ENCODE results near the gene LCMT1.

The LCMT1 gene

DNA sequence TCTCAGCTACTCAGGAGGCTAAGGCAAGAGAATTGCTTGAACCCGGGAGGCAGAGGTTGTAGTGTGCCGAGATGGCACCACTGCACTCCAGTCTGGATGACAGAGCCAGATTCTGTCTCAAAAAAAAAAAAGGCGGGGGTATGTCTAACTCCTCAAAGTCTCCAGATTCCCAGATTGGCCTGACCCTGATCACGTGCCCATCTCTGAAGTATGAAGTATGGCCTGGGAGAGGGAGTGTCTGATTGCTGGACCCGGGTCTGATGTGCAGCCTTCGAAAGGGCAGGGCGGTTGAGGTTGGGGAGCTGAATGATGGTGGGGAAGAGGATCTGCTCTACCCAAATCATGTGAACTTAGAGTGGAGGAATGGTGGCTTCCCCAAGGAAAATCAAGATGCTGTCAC is 87.9 kb downstream of the LCMT1 start:
- DNase-seq (ENCODE audit: low read depth), result no peak

DNA sequence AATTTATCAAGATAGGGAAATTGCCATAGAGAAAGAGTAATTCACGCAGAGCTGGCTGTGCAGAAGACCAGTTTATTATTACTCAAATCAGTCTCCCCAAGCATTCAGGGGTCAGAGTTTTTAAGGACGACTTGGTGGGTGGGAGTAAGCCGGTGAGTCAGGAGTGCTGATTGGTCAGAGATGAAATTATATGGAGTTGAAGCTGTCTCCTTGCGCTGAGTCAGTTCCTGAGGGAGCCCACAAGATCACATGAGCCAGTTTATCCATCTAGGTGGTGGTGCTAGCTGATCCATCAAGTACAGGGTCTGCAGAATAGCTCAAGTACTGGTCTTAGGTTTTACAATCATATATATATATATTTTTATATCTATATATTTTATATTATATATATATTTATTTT is 99.2 kb downstream of the LCMT1 start:
- no peak for DNase-seq (ENCODE audit: low read depth)

DNA sequence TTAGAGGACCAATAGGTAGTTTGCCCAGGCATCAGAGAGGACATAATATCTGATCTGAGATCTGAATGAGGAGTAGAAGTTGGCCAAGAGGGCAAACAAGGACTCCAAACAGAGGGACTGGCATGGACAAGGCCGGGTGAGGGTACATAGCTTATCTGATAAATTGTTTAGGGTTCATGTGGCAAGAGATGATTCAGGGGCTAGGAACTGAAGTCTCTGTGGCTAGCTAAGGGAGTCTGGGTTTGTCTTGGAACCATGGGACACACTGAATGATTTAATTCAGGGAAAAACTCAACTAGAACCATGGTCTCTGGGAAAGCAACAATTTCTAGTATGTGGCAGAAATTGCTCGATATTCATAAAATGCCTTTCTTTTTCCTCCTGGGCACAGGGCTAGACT is 101.1 kb downstream of the LCMT1 start:
- DNase-seq (ENCODE audit: low read depth), result no peak

DNA sequence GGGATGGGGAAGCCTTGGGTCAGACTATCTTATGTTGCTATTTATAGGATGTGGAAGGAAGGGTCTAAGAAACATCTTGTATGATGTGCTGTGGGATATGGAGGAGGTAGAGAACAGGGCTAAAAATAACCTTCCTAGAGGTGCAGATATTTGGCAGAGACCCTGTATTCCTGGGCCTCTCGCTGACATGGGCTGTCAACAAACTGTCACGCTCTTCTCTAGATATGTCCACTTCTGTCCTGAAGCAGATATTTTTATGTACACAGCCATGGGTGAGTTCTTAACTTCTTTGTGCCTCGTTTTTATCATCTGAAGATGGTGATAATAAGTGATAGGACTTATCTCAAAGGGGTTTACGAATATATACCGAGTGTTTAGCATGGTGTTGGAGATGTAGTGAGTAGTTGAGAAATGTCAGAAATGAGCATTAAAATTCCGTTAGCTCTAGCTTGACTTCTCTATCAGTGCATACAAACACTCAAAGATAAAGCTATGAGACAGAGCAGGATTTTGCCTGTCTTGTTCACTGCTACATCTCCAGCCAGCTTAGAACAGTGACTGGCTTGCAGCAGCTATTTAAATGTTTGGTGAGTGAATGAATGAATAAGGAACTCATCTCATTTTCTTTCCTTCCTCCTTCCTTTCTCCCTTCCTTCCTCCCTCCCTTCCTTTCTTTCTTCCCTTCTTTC is 102.3 kb downstream of the LCMT1 start:
- DNase-seq (ENCODE audit: low read depth), result no peak

DNA sequence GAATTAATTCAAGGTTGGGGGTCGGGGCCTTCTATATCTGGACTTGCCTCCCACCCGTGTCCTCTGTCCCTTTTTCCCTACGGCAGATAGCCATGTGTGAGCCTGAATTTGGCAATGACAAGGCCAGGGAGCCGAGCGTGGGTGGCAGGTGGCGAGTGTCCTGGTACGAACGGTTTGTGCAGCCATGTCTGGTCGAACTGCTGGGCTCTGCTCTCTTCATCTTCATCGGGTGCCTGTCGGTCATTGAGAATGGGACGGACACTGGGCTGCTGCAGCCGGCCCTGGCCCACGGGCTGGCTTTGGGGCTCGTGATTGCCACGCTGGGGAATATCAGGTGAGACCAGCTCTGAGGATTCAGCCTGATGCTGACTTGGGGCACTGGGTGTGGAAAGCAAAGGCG is 105.6 kb downstream of the LCMT1 start:
- no peak for DNase-seq (ENCODE audit: low read depth)

DNA sequence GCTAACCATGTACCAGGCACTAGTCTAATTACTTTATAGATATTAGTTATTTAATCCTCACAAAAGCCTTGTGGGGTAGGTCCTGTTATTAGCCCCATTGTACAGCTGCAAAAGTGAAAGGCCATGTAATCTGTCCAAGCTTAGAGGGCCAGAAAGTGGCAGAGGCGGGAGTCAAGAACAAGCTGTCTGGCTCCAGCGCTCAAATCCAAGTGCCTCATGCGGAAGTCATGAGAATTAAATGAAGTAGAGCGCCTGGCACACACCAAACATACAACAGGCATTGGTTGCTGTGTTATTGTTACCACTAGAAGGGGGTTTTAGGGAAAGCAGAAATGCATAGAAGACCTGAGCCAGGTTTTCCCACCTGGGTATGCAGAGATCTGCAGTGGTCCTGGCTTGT is 106.4 kb downstream of the LCMT1 start:
- no peak for DNase-seq (ENCODE audit: low read depth)

DNA sequence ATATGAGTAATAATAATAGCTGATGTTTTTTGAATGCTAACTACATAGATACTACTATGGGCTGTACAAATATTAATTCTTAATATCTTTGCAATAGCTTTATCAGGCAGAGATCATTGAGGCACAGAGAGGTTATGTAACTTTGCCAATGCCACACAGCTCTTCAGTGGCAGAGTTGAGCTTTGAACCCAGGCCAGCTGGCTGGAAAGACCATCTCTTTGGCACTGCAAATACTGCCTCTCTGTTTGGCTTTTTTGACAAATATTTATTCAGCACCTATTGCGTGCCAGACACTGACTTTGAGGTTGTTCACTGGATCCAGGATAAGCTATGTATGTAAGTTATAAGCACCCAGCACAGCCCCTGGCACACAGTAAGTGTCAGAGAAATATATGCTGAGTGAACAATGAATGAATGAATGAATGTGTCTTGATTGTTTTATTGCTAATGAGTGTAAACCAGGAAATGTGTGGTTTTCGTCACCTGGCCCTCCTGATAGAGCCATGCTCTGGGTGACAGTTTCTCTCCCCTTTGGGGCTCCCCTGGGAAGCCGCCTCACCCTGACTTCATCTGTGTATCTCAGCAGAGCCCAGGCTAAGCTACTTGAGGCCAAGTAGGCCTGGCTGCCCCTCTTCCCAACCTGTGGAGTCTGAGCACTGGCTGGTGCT is 107.7 kb downstream of the LCMT1 start:
- no peak for DNase-seq (ENCODE audit: low read depth)

DNA sequence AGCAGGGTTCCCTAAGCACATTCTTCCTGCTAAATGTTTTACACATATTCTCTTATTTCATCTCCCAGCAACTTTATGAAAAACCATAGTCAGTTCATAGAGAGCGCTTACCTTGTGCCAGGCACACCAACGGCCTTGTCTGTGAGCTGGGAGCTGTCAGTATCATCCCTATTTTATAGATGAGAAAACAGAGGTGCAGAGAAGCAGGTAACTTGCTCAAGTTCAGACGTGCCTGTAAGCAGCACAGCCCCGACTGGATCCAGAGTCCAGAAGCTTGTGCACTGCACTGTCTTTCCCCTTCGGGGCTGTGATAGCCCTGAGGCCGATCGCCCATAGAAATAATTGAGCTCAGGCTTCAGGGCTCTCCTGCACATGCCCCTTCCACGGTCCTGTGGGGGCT is 111.4 kb downstream of the LCMT1 start:
- DNase-seq (ENCODE audit: low read depth), result no peak

DNA sequence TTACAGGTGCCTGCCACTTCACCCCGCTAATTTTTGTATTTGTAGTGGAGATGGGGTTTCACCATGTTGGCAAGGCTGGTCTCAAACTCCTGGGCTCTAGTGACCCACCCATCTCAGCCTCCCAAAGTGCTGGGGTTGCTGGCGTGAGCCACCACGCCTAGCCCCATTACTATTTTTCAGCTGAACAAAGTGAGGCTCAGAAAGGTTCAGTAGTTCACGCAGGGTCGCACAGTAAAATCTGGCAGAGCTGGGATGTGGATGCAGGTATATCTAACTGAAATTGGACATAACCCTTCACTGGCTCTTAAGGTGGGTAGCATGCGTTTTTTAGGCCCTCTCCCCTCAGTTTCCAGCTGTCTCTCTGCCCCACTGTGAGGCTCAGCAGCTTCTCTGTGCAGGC is 112.4 kb downstream of the LCMT1 start:
- no peak for DNase-seq (ENCODE audit: low read depth)

DNA sequence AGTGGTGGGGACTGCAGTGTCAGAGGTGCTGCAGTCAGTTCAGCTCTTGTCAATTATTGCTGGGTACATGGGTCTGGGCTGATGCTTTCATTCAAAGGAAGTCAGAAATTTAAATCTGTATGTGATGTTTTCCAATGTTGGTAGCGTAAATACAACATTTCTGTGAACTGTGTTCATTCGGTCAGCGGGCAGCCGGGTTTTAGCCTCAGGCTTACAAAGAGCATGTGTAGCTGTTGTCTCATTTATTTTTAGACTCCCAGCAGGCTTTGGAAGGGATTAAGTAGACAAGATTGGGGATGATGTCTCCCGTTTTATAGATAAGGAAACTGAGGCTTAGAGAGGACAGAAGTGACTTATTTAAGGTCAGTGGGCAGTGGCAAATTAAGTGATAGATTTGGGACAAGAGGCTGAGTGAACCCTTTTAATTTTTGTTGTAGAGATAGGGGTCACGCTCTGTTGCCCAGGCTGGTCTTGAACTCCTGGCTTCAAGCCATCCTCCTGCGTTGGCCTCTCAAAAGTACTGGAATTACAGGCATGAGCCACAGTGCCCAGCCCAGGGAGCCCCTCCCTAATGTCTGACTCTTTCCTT is 113.3 kb downstream of the LCMT1 start:
- no peak for DNase-seq (ENCODE audit: low read depth)

All from fibroblast of the conjunctiva (primary cell).